HG03442 (cell line): ENCODE results near the gene CDK18.
"Not testable (repeated sequence)": the region's sequence is repeated elsewhere in the genome, so short reads cannot be mapped to it uniquely, and the experiment has no call there.

Experiments used
- ATAC-seq: cut with Tn5 transposase; IDR thresholded peaks from one replicate; pipeline ENCODE4 v1.9.1; 2021; ENCODE audit warnings: mild to moderate bottlenecking, moderate library complexity; ENCODE audit not compliant: unreplicated experiment

CDK18 gene

GRCh38 chr1:205504311-205505075, at the start of gene CDK18:
TSS of gene CDK18 (plus strand) at chr1:205504669. CDS start at chr1:205523168, 18,499 bp downstream.
- ATAC-seq = no peak

- ATAC-seq = no peak
These were observed 49.5 kb upstream of the CDK18 start for GRCh38 chr1:205454903-205455335.

- ATAC-seq = no peak
These were observed 48.7 kb upstream of the CDK18 start, which contains the start of gene BLACAT1 for GRCh38 chr1:205455581-205456382. TSS of gene BLACAT1 (minus strand) at chr1:205456045.

GRCh38 chr1:205456383-205456867, 48.0 kb upstream of the CDK18 start:
- no peak for ATAC-seq

GRCh38 chr1:205456868-205457745, 47.4 kb upstream of the CDK18 start:
- no peak for ATAC-seq

- no peak for ATAC-seq
These were observed 45.5 kb upstream of the CDK18 start for GRCh38 chr1:205458777-205459566.

- no peak for ATAC-seq
These were observed 39.1 kb upstream of the CDK18 start for GRCh38 chr1:205465392-205465791.

- ATAC-seq = no peak
These were observed 37.8 kb upstream of the CDK18 start for GRCh38 chr1:205466595-205467220.

GRCh38 chr1:205470131-205470530, 34.3 kb upstream of the CDK18 start:
- ATAC-seq = no peak

GRCh38 chr1:205472737-205473441, 31.6 kb upstream of the CDK18 start:
- ATAC-seq = no peak

GRCh38 chr1:205473475-205473874, 31.0 kb upstream of the CDK18 start:
- no peak for ATAC-seq

- ATAC-seq = no peak
These were observed 30.5 kb upstream of the CDK18 start for GRCh38 chr1:205473966-205474365.

- no peak for ATAC-seq
These were observed 29.9 kb upstream of the CDK18 start for GRCh38 chr1:205474571-205474970.

GRCh38 chr1:205475855-205476254, 28.6 kb upstream of the CDK18 start:
- no peak for ATAC-seq

GRCh38 chr1:205476648-205477047, 27.8 kb upstream of the CDK18 start:
- no peak for ATAC-seq

- ATAC-seq = no peak
These were observed 27.2 kb upstream of the CDK18 start for GRCh38 chr1:205477121-205477758.

- ATAC-seq = no peak
These were observed 26.7 kb upstream of the CDK18 start for GRCh38 chr1:205477759-205478247.

GRCh38 chr1:205478985-205479384, 25.5 kb upstream of the CDK18 start:
- ATAC-seq = not testable (repeated sequence)
